DMS153 (cell line): ENCODE results near the gene NMT1.

Experiments
- DNase-seq: peaks from one replicate; lab custom pipeline; 2025; lab: John Stamatoyannopoulos, UW

NMT1 gene

GRCh38 chr17:45155483-45155882 is 94.4 kb downstream of the NMT1 start:
- no peak for DNase-seq

DNA sequence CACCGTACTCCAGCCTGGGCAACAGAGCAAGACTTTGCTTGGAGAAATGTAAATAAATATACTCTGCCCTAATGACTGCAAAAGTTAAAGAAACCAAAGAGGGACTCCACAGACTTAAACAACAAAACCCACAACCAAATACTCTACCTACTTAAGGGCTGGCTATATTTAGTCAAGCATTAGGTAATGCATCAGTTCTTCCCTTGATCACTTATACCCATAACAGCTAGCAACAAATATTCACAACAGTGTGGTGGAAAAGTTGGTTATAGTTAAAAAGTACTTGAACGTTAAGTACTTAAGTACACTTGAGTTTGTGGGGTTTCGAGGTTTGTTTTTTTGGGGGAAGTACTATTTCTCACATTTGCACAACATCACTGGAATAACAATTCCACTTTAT is 95.1 kb downstream of the NMT1 start:
- no peak for DNase-seq
